ENCODE measurements around the gene EPHA3. TPM values are rescaled to one million over a fixed set of nuclear protein-coding genes. Genes with fewer than 3 reads are reported as not detected.
A peak's percentile ranks its signal among the peaks of the same experiment; 100 is the strongest.

EPHA3 gene
- total RNA-seq, 1 experiment from 2014 or later = 0.74 TPM

GRCh38 chr3:89239774-89240173 is 132.4 kb downstream of the EPHA3 start:
- CTCF ChIA-PET = no interaction called here
- TF ChIP-seq JAZF1 (CRISPR knock-in tag; IDR thresholded peaks at IDR 0.05) (no peak), EMX1 (CRISPR knock-in tag; IDR thresholded peaks at IDR 0.05) (no peak), MLX (CRISPR knock-in tag; IDR thresholded peaks at IDR 0.05) (no peak)

GRCh38 chr3:89245612-89246011 is 138.2 kb downstream of the EPHA3 start:
- peaks cover 40% of the 10 kb centered on the region for H3K4me1 Mint-ChIP-seq
- no peak overlapping the region for H3K4me3 Mint-ChIP-seq
- ATAC-seq (no peak), DNase-seq (ENCODE audit: low spot score) (no peak)
- H3K36me3 Mint-ChIP-seq = peaks cover 4% of the 10 kb centered on the region; the same call in 1 of the 2 replicates
- H3K27me3 Mint-ChIP-seq (ENCODE audit: low read depth) = no peaks in the 10 kb centered on the region
- CTCF ChIA-PET = interaction anchor here (1.6 kb wide), 1 partner anchor 22 kb away, joined by 5 read pairs; no protein-coding TSS in a partner anchor
- H3K9me3 Mint-ChIP-seq = peaks cover 10% of the 10 kb centered on the region; the same call in 1 of the 2 replicates
- H3K27ac Mint-ChIP-seq = 0 out of 2 replicates have a peak overlapping the region, but pooled peaks have one; percentile 19
- TF ChIP-seq ATF1 (CRISPR knock-in tag; IDR thresholded peaks at IDR 0.05) = no peak
- no peak for TF ChIP-seq CREB1 (CRISPR knock-in tag; IDR thresholded peaks at IDR 0.05)
- no peak for TF ChIP-seq PRDM15 (CRISPR knock-in tag; IDR thresholded peaks at IDR 0.05)
- TF ChIP-seq MXD4 (CRISPR knock-in tag; IDR thresholded peaks at IDR 0.05; ENCODE audit: borderline replicate concordance) = no peak
- TF ChIP-seq KAT7 (CRISPR knock-in tag; IDR thresholded peaks at IDR 0.05; ENCODE audit: borderline replicate concordance) = no peak
- no peak for TF ChIP-seq JUN (CRISPR knock-in tag; IDR thresholded peaks at IDR 0.05)
- TF ChIP-seq TP53 (CRISPR knock-in tag; IDR thresholded peaks at IDR 0.05) = no peak
- no peak for TF ChIP-seq EMX1 (CRISPR knock-in tag; IDR thresholded peaks at IDR 0.05)
- TF ChIP-seq OVOL2 (CRISPR knock-in tag; IDR thresholded peaks at IDR 0.05; ENCODE audit: borderline replicate concordance) = no peak
- POLR2A ChIA-PET = interaction anchor here (0.6 kb wide), 1 partner anchor 34 kb away, joined by 10 read pairs; no protein-coding TSS in a partner anchor

More at GRCh38 chr3:89239774-89240173, 132.4 kb downstream of the EPHA3 start:
- Mint-ChIP-seq H3K36me3 (peaks cover 4% of the 10 kb centered on the region; the same call in 1 of the 2 replicates), H3K4me1 (peaks cover 15% of the 10 kb centered on the region), H3K4me3 (no peak overlapping the region), H3K27me3 (ENCODE audit: low read depth) (no peaks in the 10 kb centered on the region), H3K9me3 (peaks cover 10% of the 10 kb centered on the region; the same call in 1 of the 2 replicates), H3K27ac (no peak overlapping the region)
- ATAC-seq (no peak), DNase-seq (ENCODE audit: low spot score) (no peak)
- POLR2A ChIA-PET = no interaction called here

GRCh38 chr3:89246326-89246725 is 138.9 kb downstream of the EPHA3 start:
- Mint-ChIP-seq H3K4me1 (peaks cover 40% of the 10 kb centered on the region), H3K9me3 (peaks cover 10% of the 10 kb centered on the region; the same call in 1 of the 2 replicates), H3K36me3 (peaks cover 4% of the 10 kb centered on the region; the same call in 1 of the 2 replicates), H3K27ac (no peak overlapping the region), H3K4me3 (no peak overlapping the region), H3K27me3 (ENCODE audit: low read depth) (no peaks in the 10 kb centered on the region)
- POLR2A ChIA-PET = interaction anchor here (0.6 kb wide), 1 partner anchor 35 kb away, joined by 10 read pairs; no protein-coding TSS in a partner anchor
- DNase-seq (ENCODE audit: low spot score) (peak; percentile 66), ATAC-seq (peak; percentile 98)
- no peak for TF ChIP-seq CREM (CRISPR knock-in tag; IDR thresholded peaks at IDR 0.05)
- no peak for TF ChIP-seq PREB (CRISPR knock-in tag; IDR thresholded peaks at IDR 0.05; ENCODE audit: borderline replicate concordance)
- TF ChIP-seq MLX (CRISPR knock-in tag; IDR thresholded peaks at IDR 0.05) = no peak
- TF ChIP-seq ZNF317 (CRISPR knock-in tag; IDR thresholded peaks at IDR 0.05; ENCODE audit: borderline replicate concordance, low read depth) = no peak
- no peak for TF ChIP-seq E2F5 (CRISPR knock-in tag; IDR thresholded peaks at IDR 0.05)
- TF ChIP-seq OVOL2 (CRISPR knock-in tag; IDR thresholded peaks at IDR 0.05; ENCODE audit: borderline replicate concordance) = no peak
- TF ChIP-seq IRF1 (CRISPR knock-in tag; IDR thresholded peaks at IDR 0.05) = no peak
- TF ChIP-seq NFE2L1 (CRISPR knock-in tag; IDR thresholded peaks at IDR 0.05) = no peak
- TF ChIP-seq TCF7 (CRISPR knock-in tag; IDR thresholded peaks at IDR 0.05; ENCODE audit: low read depth) = no peak
- TF ChIP-seq KAT7 (CRISPR knock-in tag; IDR thresholded peaks at IDR 0.05; ENCODE audit: borderline replicate concordance) = no peak
- CTCF ChIA-PET = interaction anchor here (1.0 to 1.6 kb wide), 2 partner anchors 21 to 32 kb away, joined by 3 to 5 read pairs; no protein-coding TSS in a partner anchor

Measured in WTC11 (cell line).